Fibroblast of skin of right quadriceps (primary cell): Measurements from ENCODE around the gene KRTAP19-1.
A peak's percentile ranks its signal among the peaks of the same experiment; 100 is the strongest.
"Not testable (repeated sequence)": the region's sequence is repeated elsewhere in the genome, so short reads cannot be mapped to it uniquely, and the experiment has no call there.

Source experiments
- DNase-seq: peaks from one replicate; pipeline ENCODE4 v3.0.0-alpha.2; 2013

Gene KRTAP19-1

GRCh38 chr21:30480145-30480544, at the start of gene KRTAP19-1:
TSS of gene KRTAP19-1 (minus strand) at chr21:30480367. CDS start at chr21:30480317, 50 bp downstream.
- DNase-seq = no peak

GRCh38 chr21:30518876-30519275, 38.7 kb upstream of the KRTAP19-1 start:
- DNase-seq = no peak

- DNase-seq = no peak
Measured at GRCh38 chr21:30515681-30516080, 35.5 kb upstream of the KRTAP19-1 start.

- DNase-seq = not testable (repeated sequence)
Measured at GRCh38 chr21:30505621-30506205, 25.5 kb upstream of the KRTAP19-1 start.

GRCh38 chr21:30502041-30502440, 21.9 kb upstream of the KRTAP19-1 start, which contains the start of gene KRTAP19-5:
TSS of gene KRTAP19-5 (minus strand) at chr21:30502141. CDS start at chr21:30502090, 51 bp downstream.
- DNase-seq = no peak

- DNase-seq = no peak
Measured at GRCh38 chr21:30497065-30497464, 16.9 kb upstream of the KRTAP19-1 start, which contains the start of gene KRTAP19-4. TSS of gene KRTAP19-4 (minus strand) at chr21:30497165. CDS start at chr21:30497110, 55 bp downstream.

- no peak for DNase-seq
Measured at GRCh38 chr21:30491963-30492428, 11.8 kb upstream of the KRTAP19-1 start, which contains the start of gene KRTAP19-3. TSS of gene KRTAP19-3 (minus strand) at chr21:30492013. CDS start at chr21:30491957, 56 bp downstream.

GRCh38 chr21:30487336-30487735, 7.2 kb upstream of the KRTAP19-1 start, which contains the start of gene KRTAP19-2:
TSS of gene KRTAP19-2 (minus strand) at chr21:30487436. CDS start at chr21:30487348, 88 bp downstream.
- no peak for DNase-seq

GRCh38 chr21:30486180-30486579, 6.0 kb upstream of the KRTAP19-1 start:
- DNase-seq = no peak

- DNase-seq = no peak
Measured at GRCh38 chr21:30482130-30482529, 2.0 kb upstream of the KRTAP19-1 start.

GRCh38 chr21:30479259-30479658, 908 bp downstream of the KRTAP19-1 start:
- no peak for DNase-seq

- DNase-seq = no peak
Measured at GRCh38 chr21:30478004-30478403, 2.2 kb downstream of the KRTAP19-1 start.

- DNase-seq = no peak
Measured at GRCh38 chr21:30468900-30469714, 11.1 kb downstream of the KRTAP19-1 start.

- no peak for DNase-seq
Measured at GRCh38 chr21:30463713-30464112, 16.5 kb downstream of the KRTAP19-1 start.

GRCh38 chr21:30448514-30448913, 31.7 kb downstream of the KRTAP19-1 start:
- DNase-seq = no peak

GRCh38 chr21:30447056-30447455, 33.1 kb downstream of the KRTAP19-1 start:
- DNase-seq = no peak

GRCh38 chr21:30444204-30444603, 36.0 kb downstream of the KRTAP19-1 start:
- DNase-seq = no peak

- DNase-seq = no peak
Measured at GRCh38 chr21:30443226-30443625, 36.9 kb downstream of the KRTAP19-1 start.

GRCh38 chr21:30439975-30440374, 40.2 kb downstream of the KRTAP19-1 start, which contains the start of gene KRTAP15-1:
TSS of gene KRTAP15-1 (plus strand) at chr21:30440275. CDS start at chr21:30440328, 53 bp downstream.
- DNase-seq = no peak

- DNase-seq = no peak
Measured at GRCh38 chr21:30437010-30437565, 43.1 kb downstream of the KRTAP19-1 start.

GRCh38 chr21:30434033-30434631, 46.0 kb downstream of the KRTAP19-1 start:
- peak; percentile 13 for DNase-seq

GRCh38 chr21:30430170-30430655, 50.0 kb downstream of the KRTAP19-1 start, which contains the start of gene KRTAP13-4:
TSS of gene KRTAP13-4 (plus strand) at chr21:30430220. CDS start at chr21:30430276, 56 bp downstream.
- no peak for DNase-seq
